DMS53 treated with DMSO at 0.1 percent for 48 hours (cell line): Measurements from ENCODE around the gene ZBTB40.

Experiments
- DNase-seq: peaks from one replicate; lab custom pipeline; 2025; ENCODE audit not compliant: unreplicated experiment; lab: John Stamatoyannopoulos, UW

The ZBTB40 gene

GRCh38 chr1:22451702-22452480, at the start of gene ZBTB40:
Gene ZBTB40, plus strand, starts transcription at chr1:22451851. Its CDS starts 38,098 bp downstream, at chr1:22489949.
- DNase-seq = peak; percentile 93

- DNase-seq = no peak
These were observed 49.1 kb upstream of the ZBTB40 start for GRCh38 chr1:22402356-22403053.

GRCh38 chr1:22404486-22404885, 47.2 kb upstream of the ZBTB40 start:
- no peak for DNase-seq

GRCh38 chr1:22406722-22407495, 44.7 kb upstream of the ZBTB40 start:
- DNase-seq = no peak

- DNase-seq = no peak
These were observed 43.4 kb upstream of the ZBTB40 start for GRCh38 chr1:22408230-22408629.

- DNase-seq = no peak
These were observed 41.2 kb upstream of the ZBTB40 start for GRCh38 chr1:22410401-22410800.

- no peak for DNase-seq
These were observed 40.6 kb upstream of the ZBTB40 start for GRCh38 chr1:22410928-22411495.

- DNase-seq = no peak
These were observed 40.1 kb upstream of the ZBTB40 start for GRCh38 chr1:22411589-22411988.

GRCh38 chr1:22412932-22413727, 38.5 kb upstream of the ZBTB40 start:
- peak; percentile 81 for DNase-seq

- peak; percentile 77 for DNase-seq
These were observed 37.9 kb upstream of the ZBTB40 start for GRCh38 chr1:22413799-22414198.

GRCh38 chr1:22414244-22414751, 37.4 kb upstream of the ZBTB40 start:
- peak; percentile 98 for DNase-seq

GRCh38 chr1:22415489-22415888, 36.2 kb upstream of the ZBTB40 start:
- no peak for DNase-seq

GRCh38 chr1:22416555-22417454, 34.8 kb upstream of the ZBTB40 start:
- peak; percentile 59 for DNase-seq

- DNase-seq = no peak
These were observed 34.2 kb upstream of the ZBTB40 start for GRCh38 chr1:22417466-22417865.

- no peak for DNase-seq
These were observed 33.3 kb upstream of the ZBTB40 start for GRCh38 chr1:22418312-22418711.

- peak; percentile 50 for DNase-seq
These were observed 32.7 kb upstream of the ZBTB40 start for GRCh38 chr1:22418933-22419382.

- peak; percentile 75 for DNase-seq
These were observed 31.1 kb upstream of the ZBTB40 start for GRCh38 chr1:22420455-22421053.

GRCh38 chr1:22426781-22427180, 24.9 kb upstream of the ZBTB40 start:
- DNase-seq = no peak

- DNase-seq = peak; percentile 76
These were observed 23.0 kb upstream of the ZBTB40 start for GRCh38 chr1:22428672-22429071.
